Fibroblast of villous mesenchyme (primary cell): ENCODE results near the gene C11orf16. TPM values are rescaled to one million over a fixed set of nuclear protein-coding genes. Genes with fewer than 3 reads are reported as not detected.

Experiments used
- DNase-seq: peaks from one replicate; pipeline ENCODE4 v3.0.0-alpha.2; 2010; ENCODE audit warnings: low read depth
- H3K4me3 ChIP-seq: 2 replicates; pipeline ENCODE4 v1.5.1; 2011; ENCODE audit warnings: low read depth, mild to moderate bottlenecking, low read length
- total RNA-seq: library from RNA; depleted of rRNA; stranded (reverse); fragments of >200 nt; gene quantifications from 2 replicates; pipeline ENCODE4 v1.2.3, GENCODE V29; 2012
- TF ChIP-seq, protein P1 (sequence below): IDR thresholded peaks from 2 replicates; pipeline ENCODE4 v1.5.1; 2012; ENCODE audit warnings: low read depth, mild to moderate bottlenecking, low read length; ENCODE audit not compliant: insufficient read depth

C11orf16 gene
- total RNA-seq, 1 donor: not detected

GRCh38 chr11:8934742-8935488, 2.2 kb upstream of the C11orf16 start:
- H3K4me3 ChIP-seq: peak overlapping the region; percentile 18
- TF ChIP-seq, protein P1, sequence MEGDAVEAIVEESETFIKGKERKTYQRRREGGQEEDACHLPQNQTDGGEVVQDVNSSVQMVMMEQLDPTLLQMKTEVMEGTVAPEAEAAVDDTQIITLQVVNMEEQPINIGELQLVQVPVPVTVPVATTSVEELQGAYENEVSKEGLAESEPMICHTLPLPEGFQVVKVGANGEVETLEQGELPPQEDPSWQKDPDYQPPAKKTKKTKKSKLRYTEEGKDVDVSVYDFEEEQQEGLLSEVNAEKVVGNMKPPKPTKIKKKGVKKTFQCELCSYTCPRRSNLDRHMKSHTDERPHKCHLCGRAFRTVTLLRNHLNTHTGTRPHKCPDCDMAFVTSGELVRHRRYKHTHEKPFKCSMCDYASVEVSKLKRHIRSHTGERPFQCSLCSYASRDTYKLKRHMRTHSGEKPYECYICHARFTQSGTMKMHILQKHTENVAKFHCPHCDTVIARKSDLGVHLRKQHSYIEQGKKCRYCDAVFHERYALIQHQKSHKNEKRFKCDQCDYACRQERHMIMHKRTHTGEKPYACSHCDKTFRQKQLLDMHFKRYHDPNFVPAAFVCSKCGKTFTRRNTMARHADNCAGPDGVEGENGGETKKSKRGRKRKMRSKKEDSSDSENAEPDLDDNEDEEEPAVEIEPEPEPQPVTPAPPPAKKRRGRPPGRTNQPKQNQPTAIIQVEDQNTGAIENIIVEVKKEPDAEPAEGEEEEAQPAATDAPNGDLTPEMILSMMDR: no peak

DNA sequence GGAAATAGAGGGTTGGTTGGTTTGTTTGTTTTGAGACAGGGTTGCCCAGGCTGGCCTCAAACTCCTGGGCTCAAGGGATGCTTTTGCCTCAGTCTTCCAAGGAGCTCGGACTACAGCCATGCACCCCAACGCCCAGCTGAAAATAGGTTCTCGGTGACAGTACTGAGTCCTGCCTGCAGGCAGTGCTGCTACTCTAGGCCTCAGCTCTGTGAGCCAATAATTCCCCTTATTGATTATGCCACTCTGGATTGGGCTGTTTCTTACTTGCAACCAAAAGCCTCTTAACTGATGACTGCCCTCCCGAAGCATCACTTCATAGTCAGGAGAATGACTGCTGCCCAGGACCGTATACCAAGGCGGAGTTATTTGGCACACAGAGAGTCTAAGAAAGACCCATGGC, 1.2 kb upstream of the C11orf16 start:
- no peak for DNase-seq
- TF ChIP-seq, protein P1: no peak
- H3K4me3 ChIP-seq: no peak overlapping the region

More at GRCh38 chr11:8934742-8935488, 2.2 kb upstream of the C11orf16 start:
- peak; percentile 94 for DNase-seq

- DNase-seq: no peak
- TF ChIP-seq, protein P1: no peak
- H3K4me3 ChIP-seq: no peak overlapping the region
Measured at GRCh38 chr11:8930456-8931175, 2.1 kb downstream of the C11orf16 start.

GRCh38 chr11:8928981-8929615, 3.6 kb downstream of the C11orf16 start:
- H3K4me3 ChIP-seq: no peak overlapping the region
- DNase-seq: peak; percentile 51
- TF ChIP-seq, protein P1: no peak

DNA sequence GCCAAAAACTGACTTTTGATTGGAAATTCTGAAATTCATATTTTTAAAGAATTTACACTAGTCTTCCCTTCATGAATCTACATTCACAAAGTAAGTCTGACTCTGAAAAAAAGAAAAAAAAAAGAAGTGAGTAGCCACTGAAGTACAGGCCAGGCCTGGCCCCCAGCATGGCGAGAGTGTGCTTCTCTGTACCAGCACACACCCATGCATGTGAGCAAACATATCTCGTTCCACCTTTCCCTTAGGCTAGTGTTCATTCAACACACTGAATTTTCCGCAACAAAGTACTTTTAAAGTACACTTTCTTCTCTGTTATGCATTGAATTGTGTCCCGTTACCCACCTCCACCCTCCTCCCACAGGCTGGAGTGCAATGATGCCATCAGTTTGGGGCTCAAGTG, 4.5 kb downstream of the C11orf16 start:
- TF ChIP-seq, protein P1: no peak
- DNase-seq: no peak
- H3K4me3 ChIP-seq: no peak overlapping the region

- no peak overlapping the region for H3K4me3 ChIP-seq
- no peak for DNase-seq
Measured at GRCh38 chr11:8927233-8927632, 5.5 kb downstream of the C11orf16 start.

More at GRCh38 chr11:8927233-8927632, 5.5 kb downstream of the C11orf16 start:
- TF ChIP-seq, protein P1: no peak
